NB4 (cell line): ENCODE data around the gene SNRK.

ENCODE experiments used
- CTCF ChIP-seq: IDR thresholded peaks from one replicate; pipeline ENCODE4 v1.5.1; 2012; ENCODE audit warnings: low read depth, low read length
- MAX ChIP-seq: IDR thresholded peaks from 2 replicates; pipeline ENCODE4 v1.6.1; 2011; ENCODE audit warnings: low read depth, low read length
- POLR2A ChIP-seq: IDR thresholded peaks from 2 replicates; pipeline ENCODE4 v1.6.1; 2011; ENCODE audit warnings: mild to moderate bottlenecking; ENCODE audit not compliant: insufficient read length; ENCODE audit errors: extremely low read depth

GRCh38 chr3:43369404-43370292 lies 83.3 kb downstream of the SNRK start:
- TF ChIP-seq CTCF (no peak), POLR2A (no peak), MAX (no peak)
